Measurements from ENCODE around the gene MAS1.
"Not testable (repeated sequence)": the region's sequence is repeated elsewhere in the genome, so short reads cannot be mapped to it uniquely, and the experiment has no call there.

The MAS1 gene

GRCh38 chr6:159890792-159891191 lies at the start of gene MAS1:
MAS1 (plus strand) TSS chr6:159890988; CDS start chr6:159906956, 15,968 bp downstream.
- DNase-seq, result no peak

GRCh38 chr6:159842035-159842434 lies 48.8 kb upstream of the MAS1 start:
- DNase-seq, result peak in 1 of 2 experiments; percentile 23

GRCh38 chr6:159844737-159845645 lies 45.8 kb upstream of the MAS1 start:
- DNase-seq, result peak; percentile 53 to 68

- DNase-seq, result not testable (repeated sequence)
These were observed 42.2 kb upstream of the MAS1 start for GRCh38 chr6:159848552-159848951.

DNA sequence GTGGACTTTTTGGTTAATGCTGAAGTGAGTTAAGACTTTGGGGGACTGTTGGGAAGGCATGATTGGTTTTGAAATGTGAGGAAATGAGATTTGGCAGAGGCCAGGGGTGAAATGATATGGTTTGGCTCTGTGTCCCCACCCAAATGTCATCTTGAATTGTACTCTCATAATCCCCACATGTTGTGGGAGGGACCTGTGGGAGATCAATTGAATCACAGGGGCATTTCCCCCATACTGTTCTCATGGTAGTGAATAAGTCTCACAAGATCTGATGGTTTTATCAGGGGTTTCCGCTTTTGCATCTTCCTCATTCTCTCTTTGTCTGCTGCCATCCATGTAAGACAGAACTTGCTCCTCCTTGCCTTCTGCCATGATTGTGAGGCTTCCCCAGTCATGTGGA lies 40.9 kb upstream of the MAS1 start:
- DNase-seq, result not testable (repeated sequence)

DNA sequence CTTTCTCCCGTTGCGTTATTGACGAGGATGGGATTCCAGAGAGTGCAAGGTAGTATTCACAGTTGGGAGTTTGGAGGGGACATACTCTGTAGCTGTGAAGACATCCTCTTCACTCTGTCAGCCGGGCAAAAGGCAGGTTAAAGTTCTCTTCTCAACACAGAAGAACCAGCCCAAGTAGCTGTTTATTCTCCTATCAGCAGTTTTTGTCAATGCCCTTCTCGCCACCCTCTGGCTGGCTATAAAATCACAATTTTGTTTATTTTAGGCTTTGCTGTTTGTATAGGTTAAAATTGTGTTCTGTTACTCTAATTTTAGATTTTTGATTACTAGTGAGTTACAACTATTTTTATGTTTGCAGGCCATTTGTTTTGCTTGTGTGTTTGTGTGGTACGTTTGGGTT lies 37.9 kb upstream of the MAS1 start:
- DNase-seq, result no peak

DNA sequence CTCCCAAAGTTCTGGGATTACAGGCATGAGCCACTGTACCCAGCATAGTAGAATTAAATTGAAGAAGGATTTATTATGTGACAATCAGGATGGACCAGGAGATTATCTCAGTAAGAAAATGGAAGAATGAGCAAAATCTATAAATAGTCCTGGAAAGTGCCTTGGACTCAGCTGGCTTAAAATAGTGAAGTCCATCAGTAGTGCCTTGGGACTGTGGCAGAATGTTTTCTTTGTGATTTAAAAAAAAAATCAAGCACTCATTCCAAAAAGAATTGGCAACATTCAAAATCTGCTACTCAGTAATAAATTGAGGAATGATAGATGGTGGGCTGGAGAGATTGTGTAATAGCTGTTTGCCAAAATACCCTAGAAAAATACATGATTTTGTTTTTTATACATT lies 37.0 kb upstream of the MAS1 start:
- no peak for DNase-seq

DNA sequence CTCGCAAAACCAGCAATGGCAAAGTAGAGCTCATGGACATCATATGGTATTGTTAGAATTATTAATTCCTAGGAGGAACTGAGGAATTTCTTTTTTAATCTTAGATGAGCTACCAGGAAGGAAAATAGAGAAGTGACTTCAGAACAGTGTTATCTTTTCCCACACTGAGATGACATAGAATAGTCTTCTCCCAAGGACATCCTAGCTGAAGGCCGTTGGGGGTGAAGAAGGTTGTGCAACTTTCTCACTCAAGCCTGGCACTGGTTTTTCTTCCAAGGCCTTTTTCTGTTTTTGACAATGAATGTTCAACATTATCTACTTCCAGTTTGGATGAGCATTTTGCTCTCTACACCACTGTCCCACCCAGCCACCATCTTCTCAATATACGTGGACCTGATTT lies 35.8 kb upstream of the MAS1 start:
- no peak for DNase-seq

GRCh38 chr6:159858259-159858658 lies 32.5 kb upstream of the MAS1 start:
- DNase-seq, result no peak

DNA sequence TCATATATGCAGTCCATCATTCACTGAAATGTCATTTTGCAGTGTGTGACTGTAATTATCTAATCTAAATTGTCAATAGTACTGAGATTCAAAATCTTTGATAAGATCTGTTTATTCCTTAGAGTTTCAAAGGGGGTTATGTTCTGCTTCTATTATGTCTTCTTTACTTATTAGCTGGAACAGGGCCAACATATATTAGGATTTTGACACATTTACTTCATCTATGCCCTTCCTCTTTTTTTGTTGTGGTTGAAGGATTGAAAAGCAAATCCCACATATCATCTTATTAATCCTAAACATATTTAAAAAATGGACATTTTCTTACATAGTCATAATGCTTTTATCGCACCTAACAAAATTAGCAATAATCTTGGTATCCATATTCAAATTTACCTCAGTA lies 30.3 kb upstream of the MAS1 start:
- DNase-seq, result no peak

GRCh38 chr6:159862103-159862502 lies 28.7 kb upstream of the MAS1 start:
- DNase-seq, result no peak

DNA sequence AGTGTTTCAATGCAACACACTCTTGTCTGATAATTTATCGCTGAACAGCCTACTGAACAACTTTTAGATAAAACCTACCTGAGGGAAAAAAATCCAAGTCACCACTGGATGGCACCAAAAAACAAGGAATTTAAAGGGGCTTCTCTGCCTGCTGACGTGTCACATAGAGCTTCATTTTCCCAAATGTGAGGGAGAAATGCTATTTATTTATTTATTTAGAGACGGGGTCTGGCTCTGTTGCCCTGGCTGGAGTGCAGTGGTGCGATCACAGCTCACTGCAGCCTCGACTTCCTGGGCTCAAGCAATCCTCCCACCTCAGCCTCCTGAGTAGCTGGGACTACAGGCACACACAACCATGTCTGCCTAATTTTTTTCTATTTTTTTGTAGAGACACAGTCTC lies 27.4 kb upstream of the MAS1 start:
- DNase-seq, result peak; percentile 45

DNA sequence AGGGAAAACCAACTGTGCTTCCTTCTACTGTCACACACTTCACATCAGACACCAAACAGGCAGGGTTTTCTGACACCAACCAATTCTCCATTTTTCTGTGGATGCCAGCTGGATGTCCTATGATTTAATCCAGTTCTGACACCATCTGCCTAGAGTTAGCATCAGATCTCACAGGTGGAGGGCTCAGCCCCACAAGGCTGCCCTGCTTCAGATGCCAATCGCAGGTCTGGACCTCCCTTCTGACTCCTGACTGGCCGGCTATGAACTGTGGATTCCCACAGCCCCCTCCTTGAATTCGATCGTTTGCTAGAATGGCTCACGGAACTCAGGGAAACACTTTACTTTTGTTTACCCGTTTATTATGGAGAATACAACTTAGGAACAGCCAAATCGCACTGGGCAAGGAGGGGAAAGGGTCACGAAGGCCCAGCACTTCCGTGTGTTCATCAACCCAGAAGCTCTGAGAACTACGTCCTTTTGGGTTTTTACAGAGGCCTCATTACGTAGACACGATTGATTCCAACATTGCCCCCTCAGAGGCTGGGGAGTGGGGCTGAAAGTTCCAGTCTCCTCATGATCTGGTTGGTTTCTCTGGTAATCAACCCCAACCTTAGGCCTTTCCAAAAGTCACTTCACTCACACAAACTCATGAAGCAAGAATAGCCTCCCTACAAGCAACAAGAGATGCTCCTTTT lies 25.4 kb upstream of the MAS1 start:
- DNase-seq, result no peak

DNA sequence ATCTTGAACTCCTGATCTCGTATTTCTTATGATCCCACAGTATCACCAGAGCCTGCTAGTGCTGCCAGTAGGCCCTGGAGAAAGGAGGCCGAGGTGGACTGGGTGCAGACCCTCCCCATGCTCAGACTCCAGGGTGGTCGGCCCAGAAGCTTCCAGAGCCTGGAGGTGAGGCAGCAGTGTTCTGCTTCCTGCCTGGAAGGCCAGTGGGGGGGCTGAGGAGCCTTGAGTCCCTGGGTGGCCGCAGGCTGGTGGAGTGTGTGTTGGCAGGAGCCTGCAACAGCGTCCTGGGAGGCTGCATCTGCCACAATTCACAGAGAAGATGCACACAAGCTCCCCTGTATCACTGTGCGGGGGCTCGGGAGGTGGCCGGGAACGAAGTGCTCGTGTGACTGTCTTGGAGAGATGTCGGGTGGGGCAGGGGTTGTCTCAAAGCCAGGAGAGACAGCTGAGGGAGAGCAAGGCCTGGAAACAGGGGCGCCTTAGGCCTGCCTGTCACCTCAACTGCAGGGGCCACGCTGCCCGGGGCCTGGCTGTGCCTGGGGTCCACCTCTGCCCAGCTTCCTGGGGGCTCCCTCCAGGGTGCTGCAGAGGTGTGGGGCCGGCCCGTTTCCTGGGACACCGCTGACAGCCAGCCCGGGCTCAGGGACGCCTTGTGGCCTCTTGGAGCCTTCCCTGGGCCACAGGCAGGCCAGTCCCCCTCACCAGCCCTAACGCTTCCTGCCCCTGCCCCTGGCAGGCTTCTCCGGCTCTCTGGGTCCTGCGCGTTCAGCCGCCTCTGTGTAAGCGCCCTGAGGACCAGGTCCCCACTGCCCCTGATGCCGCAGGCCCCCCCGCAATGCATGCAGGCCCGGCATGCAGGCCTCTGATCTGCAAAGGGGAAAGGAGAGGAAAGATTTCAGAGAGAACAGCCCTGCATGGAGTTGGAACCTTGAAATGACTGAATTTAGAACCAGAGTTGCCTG lies 24.2 kb upstream of the MAS1 start:
- no peak for DNase-seq

DNA sequence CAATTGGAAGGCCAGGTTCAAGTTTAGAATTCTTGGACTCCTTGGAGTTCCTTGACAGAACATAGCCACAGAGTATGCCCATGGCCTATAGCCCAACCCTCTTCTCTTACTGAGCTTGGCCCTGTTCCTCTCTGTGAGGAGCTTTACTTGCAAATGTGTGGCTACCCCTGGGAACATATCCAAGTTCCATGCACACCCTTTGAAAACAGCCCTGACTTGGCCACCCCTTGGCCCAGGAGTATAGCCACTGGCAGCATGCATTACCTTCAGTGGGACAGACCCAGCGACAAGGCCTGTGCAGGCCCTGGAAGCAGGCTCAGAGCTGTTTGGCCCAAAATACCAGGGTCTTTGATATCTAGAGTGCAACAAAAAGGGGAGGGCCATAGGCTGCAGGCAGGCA lies 19.5 kb upstream of the MAS1 start:
- DNase-seq, result no peak

DNA sequence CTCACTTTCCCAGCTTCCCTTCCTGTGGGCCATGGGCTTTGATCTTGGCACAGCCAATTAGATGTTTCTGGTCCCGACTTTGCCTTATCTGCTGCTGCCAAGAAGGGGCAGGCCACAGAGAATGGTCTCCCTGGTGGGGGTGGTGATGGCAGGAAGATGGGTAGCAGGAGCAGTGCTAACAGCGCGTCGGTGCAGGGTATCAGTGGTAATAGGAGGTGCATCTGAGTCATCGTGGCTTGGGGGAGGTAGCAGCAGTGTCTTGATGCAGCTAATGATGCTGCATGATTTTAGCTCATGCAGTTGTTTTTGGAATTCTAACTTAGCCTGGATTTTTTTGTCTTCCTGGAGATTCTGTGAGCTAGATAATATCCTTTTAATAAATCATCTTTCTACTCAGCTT lies 18.9 kb upstream of the MAS1 start:
- DNase-seq, result no peak

GRCh38 chr6:159874435-159874834 lies 16.4 kb upstream of the MAS1 start:
- no peak for DNase-seq

- peak in 1 of 2 experiments; percentile 25 for DNase-seq
These were observed 15.6 kb upstream of the MAS1 start for GRCh38 chr6:159875194-159875593.

DNA sequence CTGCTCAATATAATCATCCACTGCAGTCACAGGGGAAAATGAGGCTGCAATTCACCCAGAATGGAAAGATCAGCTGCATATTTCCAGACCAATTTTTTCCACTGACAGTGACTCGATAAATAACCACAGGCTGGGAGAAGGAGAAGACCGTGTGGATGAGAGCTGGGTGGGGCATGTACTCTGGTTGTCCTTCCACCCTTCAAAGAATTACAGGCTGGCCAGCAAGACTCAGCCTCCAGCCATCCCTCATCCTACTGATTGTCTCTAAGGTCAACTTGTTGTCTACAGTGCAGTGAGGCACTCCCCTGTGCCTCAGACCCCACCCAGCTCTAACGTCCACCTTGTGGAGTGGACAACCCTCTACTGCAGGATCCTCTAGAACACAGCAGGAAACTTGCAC lies 14.5 kb upstream of the MAS1 start:
- DNase-seq, result no peak

- DNase-seq, result no peak
These were observed 13.5 kb upstream of the MAS1 start for GRCh38 chr6:159877256-159877808.

- no peak for DNase-seq
These were observed 12.4 kb upstream of the MAS1 start for GRCh38 chr6:159878341-159878740.

- no peak for DNase-seq
These were observed 10.9 kb upstream of the MAS1 start for GRCh38 chr6:159879856-159880255.
